Skeletal muscle satellite cell (primary cell): Measurements from ENCODE around the gene SOX30.
"Not testable (repeated sequence)": the region's sequence is repeated elsewhere in the genome, so short reads cannot be mapped to it uniquely, and the experiment has no call there.

Experiments
- H3K27me3 ChIP-seq: 2 replicates; pipeline ENCODE4 v1.7.0; 2013; ENCODE audit warnings: low read length; ENCODE audit not compliant: control insufficient read depth, insufficient read depth
- H3K36me3 ChIP-seq: 2 replicates; pipeline ENCODE4 v1.7.0; 2013; ENCODE audit warnings: mild to moderate bottlenecking, control low read depth, low read length; ENCODE audit not compliant: insufficient read depth
- H3K4me1 ChIP-seq: 2 replicates; pipeline ENCODE4 v1.7.0; 2013; ENCODE audit warnings: low read length; ENCODE audit not compliant: control insufficient read depth, insufficient read depth
- H3K4me2 ChIP-seq: 2 replicates; pipeline ENCODE4 v1.7.0; 2013; ENCODE audit warnings: mild to moderate bottlenecking, low read length
- H3K4me3 ChIP-seq: 2 replicates; pipeline ENCODE4 v1.7.0; 2013; ENCODE audit warnings: low read length
- H3K9ac ChIP-seq: 2 replicates; pipeline ENCODE4 v1.7.0; 2013; ENCODE audit warnings: mild to moderate bottlenecking, low read depth, low read length, moderate library complexity
- H3K9me3 ChIP-seq: replicated peaks from 2 replicates; pipeline ENCODE4 v1.7.0; 2013; ENCODE audit warnings: mild to moderate bottlenecking, control low read depth, low read length

SOX30 gene

DNA sequence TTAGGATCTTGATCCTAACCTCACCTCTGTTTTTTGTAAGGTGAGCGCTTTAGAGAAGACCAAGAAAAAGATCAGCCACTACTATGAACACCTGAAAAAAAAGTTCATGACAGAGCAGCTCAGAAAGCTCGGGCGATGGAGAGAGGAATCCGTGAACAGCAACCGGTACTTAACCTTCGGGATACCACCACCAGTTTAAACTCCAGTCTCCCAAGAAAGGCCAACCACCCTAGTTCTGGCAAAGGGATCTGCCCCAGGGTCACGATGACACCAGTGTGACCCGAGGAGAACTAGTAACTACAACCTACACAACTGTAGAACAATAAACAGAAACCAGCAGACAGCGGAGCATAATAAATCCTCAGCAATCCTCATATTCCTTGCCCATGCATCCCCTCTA, 27.6 kb upstream of the SOX30 start:
- Histone ChIP-seq H3K4me3 (no peak overlapping the region), H3K36me3 (no peaks in the 10 kb centered on the region), H3K4me2 (no peak overlapping the region), H3K27me3 (no peaks in the 10 kb centered on the region), H3K9ac (no peak overlapping the region), H3K9me3 (no peaks in the 10 kb centered on the region), H3K4me1 (no peaks in the 10 kb centered on the region)

DNA sequence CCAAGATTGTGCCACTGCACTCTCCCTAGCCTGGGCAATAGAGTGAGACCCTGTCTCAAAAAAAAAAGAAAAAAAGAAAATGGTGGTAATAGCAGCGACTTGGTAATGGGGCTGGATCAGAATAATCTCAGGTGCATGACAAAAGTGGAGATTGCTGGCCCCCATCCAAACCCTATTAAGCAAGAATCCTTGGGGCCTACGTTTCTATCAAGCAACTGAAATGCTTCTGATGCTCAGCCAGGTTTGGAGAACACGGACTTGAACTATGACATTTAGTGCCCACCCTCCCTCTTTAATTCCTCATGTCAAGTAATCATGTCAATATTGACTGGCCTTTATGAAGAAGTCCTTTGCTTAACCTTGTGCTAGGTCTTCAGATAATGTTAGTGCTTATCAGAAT, 25.7 kb upstream of the SOX30 start:
- Histone ChIP-seq H3K27me3 (no peaks in the 10 kb centered on the region), H3K4me3 (no peak overlapping the region), H3K9ac (no peak overlapping the region), H3K4me2 (no peak overlapping the region), H3K36me3 (no peaks in the 10 kb centered on the region), H3K4me1 (no peaks in the 10 kb centered on the region), H3K9me3 (no peaks in the 10 kb centered on the region)

DNA sequence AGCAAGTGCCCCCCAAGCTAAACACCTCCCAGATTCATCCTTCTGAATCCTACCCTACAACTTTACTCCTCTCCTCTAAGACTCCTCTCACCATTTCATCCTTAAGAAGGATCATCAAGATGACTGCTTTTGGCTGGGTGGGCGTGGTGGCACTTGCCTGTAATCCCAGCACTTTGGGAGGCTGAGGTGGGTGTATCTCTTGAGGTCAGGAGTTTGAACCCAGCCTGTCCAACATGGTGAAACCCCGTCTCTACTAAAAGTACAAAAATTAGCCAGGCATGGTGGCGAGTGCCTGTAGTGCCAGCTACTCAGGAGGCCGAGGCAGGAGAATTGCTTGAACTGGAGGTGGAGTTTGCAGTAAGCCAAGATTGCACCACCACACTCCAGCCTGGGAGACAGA, 22.1 kb upstream of the SOX30 start:
- H3K4me3 ChIP-seq, H3K9ac ChIP-seq, H3K4me2 ChIP-seq, H3K9me3 ChIP-seq, H3K27me3 ChIP-seq, H3K36me3 ChIP-seq: not testable (repeated sequence)
- peaks cover 11% of the 10 kb centered on the region for H3K4me1 ChIP-seq

DNA sequence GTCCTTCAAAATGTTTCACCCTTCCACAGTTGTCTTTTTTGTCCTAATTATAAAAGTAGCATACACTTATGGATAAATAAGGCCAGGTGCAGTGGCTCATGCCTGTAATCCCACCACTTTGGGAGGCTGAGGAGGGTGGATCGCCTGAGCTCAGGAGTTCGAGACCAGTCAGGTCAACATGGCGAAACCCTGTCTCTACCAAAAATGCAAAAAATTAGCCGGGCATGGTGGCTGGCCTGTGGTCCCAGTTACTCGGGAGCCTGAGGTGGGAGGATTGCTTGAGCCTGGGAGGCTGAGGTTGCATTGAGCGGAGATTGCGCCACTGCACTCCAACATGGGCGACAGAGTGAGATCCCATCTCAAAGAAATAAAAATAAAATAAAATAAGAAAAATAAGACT, 20.7 kb upstream of the SOX30 start:
- H3K9me3 ChIP-seq, result no peaks in the 10 kb centered on the region
- H3K36me3 ChIP-seq, result no peaks in the 10 kb centered on the region
- H3K9ac ChIP-seq, result no peak overlapping the region
- no peak overlapping the region for H3K4me2 ChIP-seq
- H3K27me3 ChIP-seq, result no peaks in the 10 kb centered on the region
- H3K4me3 ChIP-seq, result no peak overlapping the region
- peaks cover 11% of the 10 kb centered on the region for H3K4me1 ChIP-seq

DNA sequence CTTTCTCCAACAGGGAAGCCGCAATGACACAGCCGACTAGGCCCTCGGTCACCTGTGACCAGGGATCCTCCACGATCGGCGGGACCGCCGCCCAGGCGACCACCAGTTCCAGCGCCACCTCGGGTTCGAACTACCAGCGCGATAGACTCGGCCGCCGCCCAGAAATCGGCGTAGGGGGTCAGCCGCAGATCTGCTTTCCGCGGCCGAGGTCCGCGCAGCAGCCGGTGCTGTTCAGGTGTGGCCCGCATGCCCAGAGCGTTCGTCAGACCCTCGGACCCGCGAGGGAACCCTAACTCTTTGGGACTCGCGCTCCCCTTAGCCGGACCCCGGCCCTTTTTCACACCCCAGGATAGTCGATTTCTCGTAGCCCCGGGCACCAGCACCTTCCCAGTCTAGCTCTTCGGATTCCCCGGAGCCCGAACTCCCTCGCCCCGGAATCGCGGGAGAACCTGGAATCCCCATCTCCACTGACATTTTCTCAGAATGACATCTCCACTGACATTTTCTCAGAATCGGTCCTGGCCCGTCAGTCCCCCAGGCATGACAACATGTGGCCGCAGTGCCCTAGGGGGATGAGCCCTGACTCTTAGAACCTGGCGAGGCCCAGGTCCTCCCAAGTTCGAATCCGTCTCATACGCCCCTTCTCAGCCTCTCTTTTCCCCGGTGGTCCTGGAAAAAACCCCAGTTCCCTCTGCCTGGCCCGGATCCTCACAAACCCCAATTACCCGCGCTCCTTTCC, 19.5 kb upstream of the SOX30 start:
- peak overlapping the region; percentile 81 for H3K9ac ChIP-seq
- H3K27me3 ChIP-seq, result no peaks in the 10 kb centered on the region
- peak overlapping the region; percentile 89 for H3K4me3 ChIP-seq
- H3K4me1 ChIP-seq, result peaks cover 11% of the 10 kb centered on the region
- peak overlapping the region; percentile 99 for H3K4me2 ChIP-seq
- no peaks in the 10 kb centered on the region for H3K36me3 ChIP-seq
- no peaks in the 10 kb centered on the region for H3K9me3 ChIP-seq

DNA sequence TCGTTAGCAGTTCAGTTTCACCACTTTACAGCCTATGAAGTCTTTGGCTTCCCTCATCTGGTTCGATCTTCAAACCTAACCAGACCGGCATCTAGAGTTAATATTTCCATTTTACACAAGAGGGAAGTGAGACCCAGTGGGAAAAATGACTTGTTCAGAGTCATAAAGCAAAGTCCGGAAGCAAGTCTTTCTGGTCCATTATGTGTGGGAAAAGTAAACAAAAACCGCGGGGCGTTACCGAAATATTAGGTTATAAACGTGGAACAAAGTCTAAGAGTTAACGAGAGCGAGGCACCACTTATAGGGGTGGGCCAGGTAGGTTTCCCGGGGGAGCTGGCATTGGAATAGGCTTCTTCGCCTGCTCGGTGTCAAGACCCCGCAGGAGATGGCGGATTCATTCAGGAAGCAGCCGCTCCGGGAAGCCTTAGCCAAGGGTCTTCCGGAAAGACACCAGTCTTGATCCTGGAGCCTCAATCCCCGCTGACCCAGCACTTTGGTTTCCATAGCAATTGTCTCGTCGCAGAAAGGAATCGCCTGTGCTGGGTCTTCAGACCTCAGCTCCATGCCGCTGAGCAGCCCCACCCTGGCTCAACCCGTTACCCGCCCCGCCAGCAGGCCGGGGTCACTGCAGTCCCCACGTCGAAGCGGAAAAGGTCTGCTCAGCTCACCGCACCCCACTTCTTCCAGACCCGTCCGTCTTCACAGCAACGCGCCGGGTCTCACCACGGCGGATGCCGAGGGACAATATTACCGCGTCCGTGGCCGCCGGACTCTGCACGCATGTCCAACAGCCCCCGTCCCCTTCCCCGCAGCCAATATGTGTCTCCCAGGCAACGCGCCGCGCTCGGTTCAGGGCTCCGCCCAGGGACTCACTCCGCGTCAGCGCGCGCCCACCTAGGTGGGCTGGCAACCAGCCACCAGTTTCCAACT, 18.7 kb upstream of the SOX30 start, which contains the start of gene C5orf52:
Gene C5orf52 (plus strand): TSS at position 872 of the 930 bp plus-strand sequence. CDS start 82 bp downstream, outside the sequence.
- Histone ChIP-seq H3K4me2 (peak within 1 kb of the TSS; percentile 99), H3K9me3 (no peaks in the 10 kb centered on the region), H3K27me3 (no peaks in the 10 kb centered on the region), H3K4me3 (peak within 1 kb of the TSS; percentile 89), H3K9ac (peak within 1 kb of the TSS; percentile 81), H3K36me3 (no peaks in the 10 kb centered on the region), H3K4me1 (peaks cover 13% of the 10 kb centered on the region)

DNA sequence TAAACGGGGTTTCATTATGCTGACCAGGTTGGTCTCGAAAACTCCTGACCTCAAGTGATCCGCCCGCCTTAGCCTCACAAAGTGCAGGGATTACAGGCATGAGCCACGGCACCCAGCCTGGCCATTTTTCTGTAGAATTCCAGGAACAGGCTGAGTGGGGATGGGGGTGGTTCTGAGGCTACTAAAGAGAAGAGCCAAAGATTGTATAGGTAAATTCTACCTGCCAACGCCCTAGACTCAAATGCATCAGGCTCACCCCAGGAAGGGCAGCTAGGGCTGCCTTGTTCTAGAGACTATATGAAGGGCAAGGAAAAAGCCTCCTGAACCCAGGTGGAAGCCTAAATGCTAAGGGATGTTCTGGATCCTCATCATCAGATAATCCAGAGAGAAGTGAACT, 17.5 kb upstream of the SOX30 start:
- H3K36me3 ChIP-seq, result no peaks in the 10 kb centered on the region
- H3K4me1 ChIP-seq, result peaks cover 15% of the 10 kb centered on the region
- H3K4me3 ChIP-seq, result no peak overlapping the region
- no peaks in the 10 kb centered on the region for H3K27me3 ChIP-seq
- no peaks in the 10 kb centered on the region for H3K9me3 ChIP-seq
- H3K9ac ChIP-seq, result no peak overlapping the region
- H3K4me2 ChIP-seq, result no peak overlapping the region

DNA sequence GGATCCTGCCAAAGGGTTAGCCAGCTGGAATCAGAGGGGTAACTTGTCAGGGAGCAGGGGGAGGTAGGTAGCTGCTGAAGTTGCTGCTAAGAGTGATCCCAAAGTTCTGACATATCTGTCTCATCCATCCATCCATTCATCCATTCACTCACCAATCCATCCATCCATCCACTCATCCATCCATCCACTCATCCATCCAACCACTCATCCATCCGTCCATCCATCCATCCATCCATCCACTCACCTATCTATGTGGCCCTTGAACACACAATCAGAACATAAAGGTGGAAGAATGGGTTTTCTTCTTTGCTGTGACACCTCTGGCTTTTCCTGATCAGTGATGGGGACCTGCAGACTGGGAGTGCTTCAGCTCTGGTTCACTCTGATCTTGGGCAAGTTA, 16.1 kb upstream of the SOX30 start:
- no peaks in the 10 kb centered on the region for H3K36me3 ChIP-seq
- no peak overlapping the region for H3K4me2 ChIP-seq
- H3K9ac ChIP-seq, result no peak overlapping the region
- H3K4me3 ChIP-seq, result no peak overlapping the region
- H3K27me3 ChIP-seq, result no peaks in the 10 kb centered on the region
- no peaks in the 10 kb centered on the region for H3K9me3 ChIP-seq
- H3K4me1 ChIP-seq, result peaks cover 15% of the 10 kb centered on the region

DNA sequence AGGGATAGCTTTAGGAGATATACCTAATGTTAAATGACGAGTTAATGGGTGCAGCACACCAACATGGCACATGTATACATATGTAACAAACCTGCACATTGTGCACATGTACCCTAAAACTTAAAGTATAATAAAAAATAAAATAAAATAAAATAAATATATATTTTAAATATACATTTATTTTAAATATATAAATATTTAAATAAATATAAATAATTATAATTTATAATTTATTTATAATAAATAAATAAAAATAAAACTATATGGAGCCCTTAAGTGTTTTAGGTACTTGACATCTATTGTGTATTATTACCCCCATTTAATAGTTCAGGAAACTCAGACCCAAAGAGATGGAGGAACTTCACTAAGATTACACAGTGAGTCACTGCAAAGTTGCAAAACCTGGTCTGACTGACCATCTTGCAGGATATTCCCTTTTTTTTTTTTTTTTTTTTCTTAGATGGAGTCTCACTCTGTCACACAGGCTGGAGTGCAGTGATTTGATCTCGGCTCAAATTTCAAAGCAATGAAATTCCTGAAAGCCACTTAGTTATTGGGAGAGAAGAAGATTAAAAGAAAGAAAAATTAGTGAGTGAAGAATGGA, 13.3 kb upstream of the SOX30 start:
- Histone ChIP-seq H3K9ac (no peak overlapping the region), H3K4me3 (no peak overlapping the region), H3K4me2 (no peak overlapping the region), H3K27me3 (no peaks in the 10 kb centered on the region), H3K9me3 (no peaks in the 10 kb centered on the region), H3K4me1 (peaks cover 8% of the 10 kb centered on the region), H3K36me3 (no peaks in the 10 kb centered on the region)

DNA sequence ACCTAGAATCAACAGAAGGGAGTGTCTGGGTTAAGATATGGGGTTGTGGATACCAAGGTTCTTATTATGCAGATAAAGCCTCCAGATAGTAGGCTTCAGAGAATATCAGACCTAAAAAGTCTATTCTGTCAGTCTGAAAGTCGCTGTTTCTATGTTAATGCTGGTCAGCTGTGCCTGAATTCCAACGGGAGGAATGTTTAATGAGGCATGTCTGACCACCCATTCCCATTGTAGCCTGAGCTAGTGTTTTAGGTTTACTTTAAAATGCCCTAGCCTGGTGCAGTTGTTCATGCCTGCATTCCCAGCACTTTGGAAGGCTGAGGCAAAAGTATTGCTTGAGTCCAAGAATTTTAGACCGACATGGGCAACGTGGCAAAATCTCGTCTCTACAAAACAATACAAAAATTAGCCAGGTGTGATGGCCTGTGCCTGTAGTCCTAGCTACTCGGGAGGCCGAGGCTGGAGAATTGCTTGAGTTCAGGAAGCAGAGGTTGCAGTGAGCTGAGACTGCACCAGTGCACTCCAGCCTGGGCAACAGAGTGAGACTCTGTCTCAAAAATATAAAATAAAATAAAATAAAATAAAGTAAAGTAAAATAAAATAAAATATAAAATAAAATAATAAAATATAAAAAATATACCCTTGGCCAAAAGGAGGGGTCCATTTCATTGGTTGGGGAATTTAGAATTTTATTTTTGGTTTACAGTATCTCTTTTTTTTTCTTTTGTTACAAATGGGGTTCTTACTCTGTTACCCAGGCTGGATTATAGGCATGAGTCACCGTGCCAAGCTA, 7.8 kb upstream of the SOX30 start:
- H3K9ac ChIP-seq, result no peak overlapping the region
- H3K4me2 ChIP-seq, result no peak overlapping the region
- H3K9me3 ChIP-seq, result peaks cover 8% of the 10 kb centered on the region
- no peaks in the 10 kb centered on the region for H3K27me3 ChIP-seq
- no peaks in the 10 kb centered on the region for H3K4me1 ChIP-seq
- H3K4me3 ChIP-seq, result no peak overlapping the region
- H3K36me3 ChIP-seq, result no peaks in the 10 kb centered on the region

DNA sequence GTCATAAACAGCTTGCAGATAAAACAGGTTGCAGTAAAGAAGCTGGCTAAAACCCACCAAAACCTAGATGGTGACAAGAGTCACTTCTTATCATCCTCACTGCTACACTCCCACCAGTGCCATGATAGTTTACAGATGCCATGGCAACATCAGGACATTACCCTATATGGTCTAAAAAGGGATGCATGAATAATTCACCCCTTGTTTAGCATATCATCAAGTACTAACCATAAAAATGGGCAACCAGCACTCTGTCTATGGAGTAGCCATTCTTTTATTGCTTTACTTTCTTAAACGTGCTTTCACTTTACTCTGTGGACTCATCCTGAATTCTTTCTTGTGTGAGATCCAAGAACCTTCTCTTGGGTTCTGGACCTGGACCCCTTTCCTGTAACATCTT, 6.7 kb upstream of the SOX30 start:
- Histone ChIP-seq H3K9ac (no peak overlapping the region), H3K36me3 (no peaks in the 10 kb centered on the region), H3K9me3 (peaks cover 8% of the 10 kb centered on the region), H3K4me1 (no peaks in the 10 kb centered on the region), H3K4me2 (no peak overlapping the region), H3K27me3 (no peaks in the 10 kb centered on the region), H3K4me3 (no peak overlapping the region)
